ENCODE data around the gene TMEM135.
A peak's percentile ranks its signal among the peaks of the same experiment; 100 is the strongest.
"Not testable (repeated sequence)": the region's sequence is repeated elsewhere in the genome, so short reads cannot be mapped to it uniquely, and the experiment has no call there.

Gene TMEM135

DNA sequence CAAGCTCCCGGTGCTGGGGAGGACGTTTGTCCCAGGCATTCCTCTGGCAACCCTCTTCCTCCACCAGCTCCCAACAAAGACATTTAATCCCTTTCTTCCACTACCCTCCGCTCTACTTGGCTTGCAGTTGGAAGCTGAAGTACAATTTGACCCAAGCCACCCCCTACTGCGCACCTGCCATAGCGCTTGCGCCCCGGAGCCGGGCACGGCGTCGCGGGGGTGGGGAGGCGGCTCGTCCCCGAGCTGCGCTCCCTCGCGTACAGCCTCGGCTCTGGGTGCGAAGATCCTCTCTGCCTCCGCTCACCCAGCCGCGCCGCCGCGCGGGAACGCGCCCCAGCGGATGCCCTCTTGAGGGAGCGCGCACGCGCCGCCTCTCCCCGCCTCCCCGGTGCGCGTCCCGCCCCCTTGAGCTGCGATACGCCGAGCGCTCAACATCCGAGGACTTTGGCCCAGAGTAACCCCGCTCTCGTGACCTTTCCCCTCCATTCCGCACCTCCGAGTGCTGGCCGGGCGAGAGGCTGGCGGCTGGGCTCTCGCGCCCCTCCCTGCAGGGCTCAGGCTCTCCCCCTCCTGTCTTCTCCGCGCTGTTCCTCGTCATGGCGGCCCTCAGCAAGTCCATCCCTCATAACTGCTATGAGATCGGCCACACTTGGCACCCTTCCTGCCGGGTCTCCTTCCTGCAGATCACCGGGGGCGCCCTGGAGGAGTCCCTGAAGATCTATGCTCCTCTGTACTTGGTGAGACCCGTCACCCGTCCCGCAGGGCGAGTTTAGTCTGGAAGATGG lies at the start of gene TMEM135:
TSS of gene TMEM135 (plus strand) at position 485 of the 785 bp plus-strand sequence. CDS start at position 597, 112 bp downstream.
- DNase-seq, result peak; percentile 81

DNA sequence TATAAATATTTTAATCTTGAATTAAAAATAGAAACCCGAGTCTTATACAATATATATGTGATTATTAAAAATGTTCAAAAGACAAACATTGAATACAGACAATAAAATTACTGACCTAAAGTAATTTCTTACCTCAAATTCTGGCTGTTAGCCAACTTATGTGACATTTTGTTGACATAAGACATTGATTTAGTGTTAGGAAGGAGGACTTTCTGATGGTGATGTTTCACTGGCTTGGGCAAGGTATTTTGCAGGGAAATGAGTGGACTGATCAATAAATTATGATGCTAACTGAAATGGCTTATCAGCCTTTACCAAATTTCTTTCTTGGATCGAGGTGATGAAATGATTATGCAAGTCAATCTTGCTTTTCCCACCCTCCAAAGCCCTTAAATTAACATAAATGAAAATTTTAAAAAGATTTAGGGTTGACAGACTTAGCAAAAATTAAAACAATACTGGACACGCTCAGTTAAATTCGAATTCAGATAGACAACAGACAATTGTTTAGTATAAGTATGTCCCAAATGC lies 49.3 kb upstream of the TMEM135 start:
- no peak for DNase-seq

DNA sequence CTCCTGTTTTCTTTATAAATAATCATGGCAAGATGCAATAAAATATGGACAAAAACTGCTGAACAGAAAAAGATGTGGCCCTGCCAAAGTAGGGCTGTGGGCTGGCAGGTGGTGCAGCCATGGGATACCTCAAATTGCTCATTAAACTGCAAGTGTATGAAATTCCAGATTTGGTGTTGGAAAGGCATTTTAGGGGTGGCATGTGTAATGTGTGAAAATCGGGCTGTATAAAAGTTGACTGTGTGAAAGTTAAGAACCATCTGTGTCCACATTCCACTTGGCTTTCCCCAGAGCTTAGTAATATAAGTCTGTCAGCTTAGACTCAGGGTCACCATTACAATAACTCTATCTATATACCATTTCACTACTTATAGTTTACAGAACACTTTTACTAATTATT lies 47.7 kb upstream of the TMEM135 start:
- DNase-seq, result no peak

DNA sequence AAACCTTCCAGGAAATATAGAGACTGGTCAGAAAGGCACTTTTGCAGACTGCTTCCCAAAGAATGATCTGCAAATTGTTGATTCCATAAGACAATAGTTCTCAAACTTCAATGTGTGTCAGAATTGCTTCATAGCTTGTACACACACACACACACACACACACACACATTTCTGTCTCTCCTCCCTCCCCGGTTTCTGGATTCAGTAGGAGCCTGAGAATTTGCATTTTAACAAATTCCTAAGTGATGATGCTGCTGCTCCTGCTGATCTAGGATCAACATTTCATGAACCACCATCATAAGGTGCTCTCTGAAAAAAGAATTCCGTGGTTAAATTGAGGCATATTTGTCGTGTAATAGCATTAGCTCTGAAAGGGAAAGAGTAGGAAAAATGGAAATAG lies 47.2 kb upstream of the TMEM135 start:
- no peak for DNase-seq

DNA sequence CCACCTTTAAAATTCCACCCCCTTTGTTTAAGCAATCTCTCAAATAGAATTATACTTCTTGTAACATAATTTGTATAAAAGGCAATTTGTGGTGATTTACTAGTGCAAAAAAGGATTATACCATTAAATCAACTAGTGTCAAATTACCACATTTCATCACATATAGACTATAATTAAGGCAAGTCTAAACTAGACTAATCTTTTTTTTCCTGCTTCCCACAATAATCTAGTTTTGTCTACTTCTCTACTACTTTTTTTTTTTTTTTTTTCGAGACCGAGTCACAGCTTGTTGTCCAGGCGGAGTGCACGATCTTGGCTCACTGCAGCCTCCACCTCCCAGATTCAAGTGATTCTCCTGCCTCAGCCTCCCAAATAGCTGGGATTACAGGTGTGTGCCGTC lies 46.4 kb upstream of the TMEM135 start:
- DNase-seq, result no peak

DNA sequence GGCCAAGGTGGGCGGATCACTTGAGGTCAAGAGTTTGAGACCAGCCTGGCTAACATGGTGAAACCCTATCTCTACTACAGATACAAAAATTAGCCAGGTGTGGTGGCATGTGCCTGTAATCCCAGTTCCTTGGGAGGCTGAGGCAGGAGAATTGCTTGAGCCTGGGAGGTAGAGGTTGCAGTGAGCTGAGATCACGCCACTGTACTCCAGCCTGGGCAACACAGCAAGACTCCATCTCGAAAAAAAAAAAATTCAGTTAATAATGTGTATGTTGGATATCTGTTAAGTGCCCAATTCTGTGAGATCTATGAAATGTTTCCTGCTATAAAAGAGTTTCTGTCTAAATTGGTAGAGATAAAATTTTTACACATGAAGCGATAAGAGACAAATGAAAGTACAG lies 45.4 kb upstream of the TMEM135 start:
- DNase-seq, result not testable (repeated sequence)

DNA sequence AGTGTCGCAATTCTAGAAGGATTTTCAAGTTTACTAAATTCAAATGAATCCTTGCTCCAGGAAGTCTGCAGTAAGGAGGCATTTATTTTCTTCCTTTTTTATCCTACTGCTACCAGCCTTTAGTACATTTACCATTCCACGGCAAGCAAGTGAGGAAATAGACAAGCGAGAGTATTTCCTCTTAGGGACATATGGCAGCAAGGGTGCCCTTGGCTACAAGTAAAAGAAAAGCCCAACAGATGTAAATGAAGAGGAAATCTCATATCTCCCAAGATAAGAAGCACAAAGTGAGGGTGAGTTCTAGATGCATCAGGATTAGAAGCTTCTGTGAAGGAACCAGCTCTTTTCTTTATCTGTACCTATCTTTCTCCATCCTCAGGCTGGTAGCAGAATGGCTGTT lies 44.7 kb upstream of the TMEM135 start:
- DNase-seq, result no peak

DNA sequence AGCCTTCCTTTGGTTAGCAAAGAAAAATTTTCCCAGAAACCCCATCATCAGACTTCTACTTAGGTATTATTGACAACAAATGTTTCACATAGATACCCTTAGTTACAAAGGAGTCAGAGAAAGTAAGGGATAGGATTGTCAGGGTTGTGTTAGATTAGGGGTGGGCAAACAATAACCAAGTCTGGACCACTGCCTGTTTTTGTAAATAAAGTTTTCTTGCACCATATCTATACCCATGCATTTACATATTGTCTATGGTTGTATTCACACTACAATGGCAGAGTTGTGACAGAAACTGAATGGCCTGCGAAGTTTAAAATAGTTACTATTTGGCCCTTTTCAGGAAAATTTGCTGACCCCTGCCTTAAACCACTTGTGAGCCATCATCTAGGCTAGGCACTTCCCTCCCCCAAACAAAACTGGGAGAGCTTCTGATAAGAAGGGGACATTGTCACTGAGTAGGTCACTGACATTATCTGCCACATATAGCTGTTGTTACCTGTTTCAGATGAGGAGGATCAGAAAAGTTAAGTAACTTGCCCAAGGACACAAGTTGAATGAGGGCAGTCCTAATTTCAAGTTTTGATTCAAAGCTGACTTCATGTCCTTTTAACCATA lies 40.7 kb upstream of the TMEM135 start:
- DNase-seq, result no peak

DNA sequence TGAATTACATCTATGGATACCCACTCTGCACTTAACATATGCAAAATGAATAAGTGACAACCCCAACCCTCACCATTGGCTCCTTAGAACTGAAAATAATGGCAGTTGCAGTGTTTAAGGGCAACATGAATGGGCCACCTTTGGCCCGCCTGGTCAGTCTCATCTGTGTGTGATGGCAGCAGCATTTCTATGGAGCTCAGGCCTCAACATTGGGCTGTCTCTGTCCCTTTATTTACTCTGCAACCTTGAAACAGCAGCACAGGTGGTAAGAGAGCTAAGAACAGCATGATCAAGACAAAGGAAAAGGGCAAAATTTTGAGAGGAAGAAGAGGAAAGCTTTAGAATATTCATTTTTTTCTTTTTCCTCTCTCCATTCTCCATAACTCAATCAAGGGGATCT lies 38.3 kb upstream of the TMEM135 start:
- no peak for DNase-seq

DNA sequence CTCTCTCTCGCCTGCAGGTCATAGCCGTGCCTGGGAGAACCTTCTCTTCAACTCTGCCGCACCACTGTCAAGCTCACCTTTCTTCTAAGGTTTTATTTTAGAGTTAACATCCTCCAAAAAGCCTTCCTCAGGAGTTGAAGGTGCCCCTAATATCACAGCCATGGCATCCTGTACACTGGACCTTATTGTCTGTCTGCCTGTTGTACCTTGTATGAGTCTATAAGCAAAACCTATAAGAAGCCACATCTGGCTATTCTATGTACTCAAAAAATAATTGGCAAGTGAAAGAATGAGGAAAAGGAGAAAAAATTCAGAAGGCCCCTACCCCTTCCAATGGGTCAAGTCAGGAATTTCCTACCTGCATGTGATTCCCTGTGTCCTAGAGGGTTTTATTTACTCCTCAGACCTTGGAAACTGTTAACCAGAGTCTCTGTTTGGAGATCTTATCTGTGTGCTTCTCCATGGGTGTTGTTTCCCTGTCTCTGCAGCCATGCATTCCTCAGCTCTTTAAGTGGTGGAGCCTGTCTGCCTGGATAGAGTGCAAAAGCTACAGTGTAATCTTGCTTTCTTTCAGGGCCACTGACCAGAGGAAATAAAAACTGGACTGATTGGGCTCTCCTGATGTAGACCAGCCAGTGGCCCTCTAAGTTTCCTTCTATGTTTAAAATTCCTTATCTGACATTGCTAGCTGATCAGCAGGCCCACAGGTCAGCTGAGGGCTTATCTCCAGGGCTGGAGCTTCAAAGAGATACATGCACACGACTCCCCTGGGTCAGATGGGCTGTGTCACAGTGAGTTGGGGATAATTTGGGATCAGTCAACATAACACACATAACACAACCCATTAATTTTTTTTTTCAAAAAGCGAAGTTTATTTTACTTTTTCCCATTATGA lies 37.6 kb upstream of the TMEM135 start:
- DNase-seq, result no peak

DNA sequence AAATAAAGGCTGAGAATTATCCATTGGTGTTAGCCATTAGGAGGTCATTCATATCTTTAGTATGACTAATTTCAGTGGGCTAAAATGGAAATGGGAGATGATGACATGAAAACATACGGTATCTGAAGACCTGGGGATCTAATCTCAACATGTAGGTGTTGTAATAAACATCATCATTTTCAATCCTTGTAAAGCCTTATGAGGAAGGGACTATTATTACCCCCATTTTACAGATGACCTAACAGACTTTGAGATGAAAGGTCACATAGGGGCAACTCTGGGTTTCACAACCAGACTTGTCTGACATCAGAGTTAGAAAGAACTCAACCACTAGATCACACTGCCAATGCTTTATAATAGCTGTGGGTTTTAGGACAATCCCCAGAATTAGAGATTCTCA lies 34.8 kb upstream of the TMEM135 start:
- no peak for DNase-seq

DNA sequence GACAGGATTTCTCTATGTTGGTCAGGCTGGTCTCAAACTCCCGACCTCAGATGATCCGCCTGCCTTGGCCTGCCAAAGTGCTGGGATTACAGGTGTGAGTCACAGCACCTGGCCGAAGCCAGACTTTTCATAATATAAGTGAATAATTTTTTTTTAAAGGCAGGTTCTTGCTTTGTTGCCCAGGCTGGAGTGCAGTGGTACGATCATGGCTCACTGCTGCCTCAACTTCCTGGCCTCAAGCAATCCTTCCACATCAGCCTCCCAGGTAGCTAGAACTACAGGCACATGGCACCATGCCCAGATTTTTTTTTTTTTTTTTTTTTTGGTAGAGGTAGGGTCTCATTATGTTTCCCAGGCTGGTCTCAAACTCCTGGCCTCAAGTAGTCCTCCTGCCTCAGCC lies 33.5 kb upstream of the TMEM135 start:
- not testable (repeated sequence) for DNase-seq

DNA sequence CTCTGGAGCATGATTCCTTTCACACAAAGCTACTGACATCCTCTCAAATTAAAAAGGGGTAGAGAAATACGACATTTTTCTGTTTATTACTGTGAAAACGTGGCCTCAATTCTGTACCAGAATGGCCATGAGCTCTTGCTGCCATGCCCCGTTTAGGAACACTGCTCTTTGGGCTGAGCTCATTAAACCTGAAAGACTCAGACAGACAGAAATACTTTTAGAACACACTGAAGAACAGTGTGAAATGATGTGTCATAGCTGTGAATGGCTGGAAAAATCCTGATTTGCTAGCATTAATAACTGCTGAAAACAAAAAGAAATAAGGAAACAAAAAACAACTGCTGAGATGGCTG lies 32.2 kb upstream of the TMEM135 start:
- no peak for DNase-seq

DNA sequence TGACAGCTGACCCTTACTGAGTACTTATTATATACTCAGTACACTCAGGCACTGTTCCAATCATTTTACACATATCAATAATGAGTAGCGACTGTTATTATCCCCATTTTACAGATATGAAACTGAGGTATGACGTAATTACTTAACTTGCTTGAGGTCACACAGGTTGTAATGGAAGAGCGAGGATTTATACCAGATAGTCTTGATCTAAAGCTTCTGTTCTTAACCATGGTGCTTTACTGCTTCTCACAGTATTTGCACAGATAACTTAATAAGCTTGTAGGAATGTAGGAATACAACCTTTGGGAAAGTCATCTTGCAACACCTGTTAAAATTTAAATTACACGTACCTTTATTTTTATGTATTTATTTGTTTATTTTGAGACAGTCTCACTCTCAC lies 31.7 kb upstream of the TMEM135 start:
- DNase-seq, result no peak

DNA sequence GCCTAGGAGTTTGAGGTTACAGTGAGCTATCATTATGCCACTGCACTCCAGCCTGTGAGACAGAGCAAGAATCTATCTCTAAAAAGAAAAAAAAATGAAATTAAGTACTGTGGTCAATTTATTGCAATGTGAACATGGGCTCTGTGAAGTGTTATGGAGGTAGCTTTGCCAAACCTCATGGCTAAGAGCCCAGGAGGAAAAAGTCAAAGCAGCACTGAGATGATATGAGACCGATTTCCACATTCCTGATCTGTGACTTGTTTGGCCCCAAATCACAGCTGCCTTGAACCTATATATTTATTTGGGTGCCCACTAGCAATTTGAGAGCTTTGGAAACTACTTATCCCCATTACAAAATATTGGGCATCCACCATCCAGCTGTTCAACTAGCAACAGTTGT lies 29.8 kb upstream of the TMEM135 start:
- no peak for DNase-seq

DNA sequence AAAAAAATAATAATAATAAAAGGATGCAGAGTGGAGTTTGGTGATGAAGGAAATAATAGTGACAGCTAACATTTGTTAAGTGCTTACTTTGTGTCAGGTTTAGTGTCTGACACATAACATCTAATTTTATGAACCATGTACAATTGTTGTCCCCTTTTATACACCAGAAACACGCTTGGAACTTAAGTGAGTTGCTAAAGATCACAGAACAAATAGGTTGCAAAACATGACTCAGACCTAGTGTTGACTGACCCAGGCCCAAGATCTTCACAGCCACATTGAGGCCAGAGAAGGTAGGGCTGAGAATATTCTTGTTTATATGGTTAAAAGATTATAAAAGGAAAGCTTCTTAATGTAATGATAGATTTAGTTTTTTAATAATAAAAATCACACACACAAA lies 25.6 kb upstream of the TMEM135 start:
- no peak for DNase-seq

DNA sequence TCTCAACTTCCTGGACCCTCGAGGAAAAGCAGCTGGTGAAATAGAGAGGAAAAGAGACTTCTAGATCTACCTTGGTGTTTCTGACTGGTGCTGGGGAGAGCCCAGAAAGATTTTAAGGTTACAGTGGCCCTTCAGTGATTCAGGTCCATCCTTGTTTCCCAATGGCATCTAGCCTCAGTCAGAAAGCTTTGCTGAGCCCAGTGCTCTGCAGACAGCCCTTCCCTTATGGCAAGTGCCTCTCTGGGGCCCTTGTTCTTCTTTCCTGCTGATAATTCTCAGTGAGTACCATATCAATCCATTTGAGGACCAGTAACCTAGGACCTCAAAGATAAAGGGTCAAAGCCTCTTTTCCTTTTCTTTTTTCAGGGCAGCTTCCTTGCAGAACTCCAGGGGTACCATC lies 25.1 kb upstream of the TMEM135 start:
- DNase-seq, result no peak

DNA sequence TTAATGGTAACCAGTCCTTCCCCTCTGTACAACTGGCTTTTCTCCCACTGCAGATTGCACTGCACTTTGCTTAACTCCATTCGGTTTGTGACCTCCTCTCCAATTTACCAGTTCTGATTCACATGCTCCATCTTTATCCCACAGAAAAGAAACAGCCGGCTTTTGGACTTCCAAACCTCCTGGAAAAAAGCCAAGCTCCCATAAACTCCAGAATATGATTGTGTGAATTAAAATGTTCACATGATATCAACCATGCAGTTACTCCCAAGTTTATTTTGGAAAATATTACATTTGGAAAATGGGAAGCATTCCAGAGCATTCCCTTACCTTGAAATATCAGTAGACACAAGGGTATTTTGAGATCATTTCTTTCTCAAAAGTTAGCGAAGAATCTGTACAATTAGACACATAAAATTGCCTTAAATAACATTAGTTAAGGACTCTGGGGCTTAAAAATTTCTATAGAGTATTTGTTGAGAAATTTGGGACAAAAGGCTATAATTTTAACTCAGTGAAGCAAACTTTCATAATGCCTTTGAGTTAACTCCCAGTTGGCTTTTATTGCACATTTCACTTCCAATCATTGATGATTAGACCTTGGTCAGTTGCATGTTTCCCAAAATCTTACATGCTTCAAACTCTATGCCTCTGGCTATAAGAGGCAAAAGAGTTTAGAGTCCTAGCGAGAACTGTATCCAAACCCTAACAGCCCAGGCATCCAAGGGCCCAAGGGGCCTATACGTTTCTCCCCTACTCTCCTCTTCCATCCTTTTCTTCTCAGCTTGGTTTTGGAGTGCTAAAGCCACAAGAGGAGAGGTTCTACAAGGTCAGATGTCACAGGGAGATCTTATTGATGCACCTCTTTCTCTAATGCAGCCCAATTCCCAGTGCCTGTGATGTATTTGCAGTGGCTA lies 23.6 kb upstream of the TMEM135 start:
- no peak for DNase-seq

DNA sequence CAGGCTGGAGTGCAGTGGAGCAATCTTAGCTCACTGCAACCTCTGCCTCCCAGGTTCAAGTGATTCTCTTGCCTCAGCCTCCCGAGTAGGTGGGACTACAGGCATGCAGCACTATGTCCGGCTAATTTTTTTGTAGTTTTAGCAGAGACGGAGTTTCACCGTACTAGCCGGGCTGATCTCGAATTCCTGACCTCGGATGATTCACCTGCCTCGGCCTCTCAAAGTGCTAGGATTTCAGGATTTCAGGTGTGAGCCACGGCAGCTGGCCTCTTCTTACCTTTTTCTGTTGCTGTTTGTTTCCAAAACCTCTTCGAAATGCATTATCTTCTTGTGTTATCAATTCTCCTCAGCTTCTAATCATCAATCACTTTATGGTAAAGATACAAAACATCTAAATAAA lies 22.1 kb upstream of the TMEM135 start:
- no peak for DNase-seq

DNA sequence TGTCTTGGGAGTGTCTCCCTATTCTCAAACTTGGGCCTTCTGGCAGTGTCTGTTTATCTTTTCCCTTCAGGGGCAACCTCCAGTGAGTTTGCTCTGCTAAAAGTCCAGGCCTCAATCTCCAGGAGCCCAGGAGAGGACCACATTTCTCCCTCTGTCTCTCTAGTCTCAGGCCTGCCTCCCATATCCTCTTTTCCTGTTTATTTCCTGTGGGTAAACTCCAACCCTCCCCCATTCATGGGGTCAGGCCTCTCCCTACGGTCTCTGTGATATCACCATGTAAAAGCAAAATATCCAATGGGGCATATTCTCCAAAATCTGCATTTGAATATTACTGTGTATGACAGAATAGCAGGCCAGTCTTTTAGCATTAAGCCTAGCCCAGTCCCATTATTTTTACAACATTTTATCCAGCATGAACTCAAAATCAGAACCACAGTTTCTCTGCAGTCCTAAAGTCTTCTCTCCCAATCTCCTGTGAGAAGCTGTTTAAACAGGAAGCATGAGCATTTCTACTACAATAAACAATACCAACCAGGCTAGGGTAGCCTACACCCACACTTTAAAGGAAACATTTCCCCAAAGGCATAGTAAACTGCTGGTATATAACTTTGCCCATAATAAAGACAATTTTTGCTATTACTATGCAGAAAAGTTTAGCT lies 18.0 kb upstream of the TMEM135 start:
- DNase-seq, result no peak

DNA sequence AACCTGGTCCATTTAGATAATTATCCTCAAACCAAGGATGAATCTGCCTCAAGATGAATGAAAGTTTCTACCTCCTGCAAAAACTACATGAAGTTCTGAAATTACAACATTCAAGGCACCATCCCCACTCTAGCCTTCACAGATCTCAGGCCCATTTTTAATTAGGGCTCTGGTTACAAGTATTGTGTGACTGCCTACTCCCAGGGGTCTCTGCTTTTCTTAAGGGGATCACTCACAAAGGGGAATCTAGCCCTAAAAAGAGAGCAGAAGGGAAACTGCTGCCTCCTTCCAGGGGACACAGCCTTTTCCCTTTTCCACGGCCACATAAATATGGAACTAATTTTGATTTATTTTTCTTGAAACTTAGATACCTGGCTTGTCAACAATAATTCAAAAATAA lies 17.4 kb upstream of the TMEM135 start:
- DNase-seq, result no peak
